NB4 (cell line): ENCODE results near the gene ST6GALNAC3.

ENCODE experiments used
- DNase-seq: peaks from one replicate; pipeline ENCODE4 v3.0.0; 2010; ENCODE audit warnings: low read depth
- H3K4me3 ChIP-seq: one replicate; pipeline ENCODE4 v1.5.1; 2011; ENCODE audit warnings: mild to moderate bottlenecking, low read depth, low read length, moderate library complexity
- CTCF ChIP-seq: IDR thresholded peaks from one replicate; pipeline ENCODE4 v1.5.1; 2012; ENCODE audit warnings: low read depth, low read length
- MYC ChIP-seq: IDR thresholded peaks from 2 replicates; pipeline ENCODE4 v1.6.1; 2011; ENCODE audit warnings: low read depth, low read length
- POLR2A ChIP-seq: IDR thresholded peaks from 2 replicates; pipeline ENCODE4 v1.6.1; 2011; ENCODE audit warnings: mild to moderate bottlenecking; ENCODE audit not compliant: insufficient read length; ENCODE audit errors: extremely low read depth
- TF ChIP-seq, protein P1 (sequence below): IDR thresholded peaks from 2 replicates; pipeline ENCODE4 v1.6.1; 2011; ENCODE audit warnings: low read depth, low read length

Gene ST6GALNAC3

GRCh38 chr1:76481672-76482071 is 407.1 kb downstream of the ST6GALNAC3 start:
- no peak overlapping the region for H3K4me3 ChIP-seq
- TF ChIP-seq, protein P1, sequence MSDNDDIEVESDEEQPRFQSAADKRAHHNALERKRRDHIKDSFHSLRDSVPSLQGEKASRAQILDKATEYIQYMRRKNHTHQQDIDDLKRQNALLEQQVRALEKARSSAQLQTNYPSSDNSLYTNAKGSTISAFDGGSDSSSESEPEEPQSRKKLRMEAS, result no peak
- TF ChIP-seq POLR2A (no peak), CTCF (no peak), MYC (no peak)
- no peak for DNase-seq

GRCh38 chr1:76482272-76482671 is 407.7 kb downstream of the ST6GALNAC3 start:
- no peak for DNase-seq
- no peak for TF ChIP-seq POLR2A
- TF ChIP-seq, protein P1, result no peak
- TF ChIP-seq MYC, result no peak
- TF ChIP-seq CTCF, result no peak
- no peak overlapping the region for H3K4me3 ChIP-seq

DNA sequence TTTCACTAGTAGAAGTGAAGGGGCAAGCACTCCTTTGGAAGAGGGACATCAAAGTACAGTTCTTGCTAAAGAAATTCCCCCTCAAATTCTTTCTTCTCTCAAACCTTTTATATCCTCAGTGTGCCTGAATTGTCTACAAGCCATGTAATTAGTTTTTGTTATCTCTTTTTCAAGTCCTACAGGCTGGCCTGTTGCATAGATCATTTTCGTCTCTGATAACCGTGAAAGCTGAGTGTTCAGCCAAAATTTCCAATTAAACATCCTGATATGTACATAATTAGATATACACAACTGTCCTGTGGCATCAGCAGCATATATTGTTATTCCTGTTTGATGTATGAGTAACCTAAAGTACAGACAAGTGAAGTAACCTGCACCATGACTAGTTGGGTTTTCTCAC is 417.2 kb downstream of the ST6GALNAC3 start:
- DNase-seq, result no peak
- H3K4me3 ChIP-seq, result no peak overlapping the region
- no peak for TF ChIP-seq POLR2A
- no peak for TF ChIP-seq MYC
- no peak for TF ChIP-seq CTCF
- TF ChIP-seq, protein P1, result no peak

GRCh38 chr1:76492752-76493430 is 418.3 kb downstream of the ST6GALNAC3 start:
- TF ChIP-seq, protein P1, result no peak
- no peak for TF ChIP-seq CTCF
- no peak for TF ChIP-seq POLR2A
- TF ChIP-seq MYC, result no peak
- DNase-seq, result no peak
- no peak overlapping the region for H3K4me3 ChIP-seq

- no peak for DNase-seq
- no peak overlapping the region for H3K4me3 ChIP-seq
- TF ChIP-seq CTCF (no peak), POLR2A (no peak)
- TF ChIP-seq, protein P1, result no peak
These were observed 420.3 kb downstream of the ST6GALNAC3 start for GRCh38 chr1:76494807-76495206.
